Peyer's patch (tissue), 4 donors: Measurements from ENCODE around the gene NRIP1. TPM values are rescaled to one million over a fixed set of nuclear protein-coding genes. Genes with fewer than 3 reads are reported as not detected.

Experiments
- DNase-seq, 3 donors: peaks; one replicate each; pipeline ENCODE4 v3.0.0-alpha.2; 2017 to 2019
- H3K27ac ChIP-seq, 4 donors: fragments of 200-600 bp; sonication (generic); one replicate each; pipeline ENCODE4 v1.5.1; 2016 to 2019
- H3K27me3 ChIP-seq, 2 donors: fragments of 200-600 bp; sonication (generic); one replicate each; pipeline ENCODE4 v1.5.1; 2019
- H3K36me3 ChIP-seq, 3 donors: fragments of 200-600 bp; sonication (generic); one replicate each; pipeline ENCODE4 v1.5.1; 2016 to 2019
- H3K4me1 ChIP-seq, 4 donors: fragments of 200-600 bp; sonication (generic); one replicate each; pipeline ENCODE4 v1.5.1; 2016 to 2019
- H3K4me3 ChIP-seq, 4 donors: fragments of 200-600 bp; sonication (generic); 1 replicate in 3 of 4; 2 replicates in 1 of 4; pipeline ENCODE4 v1.5.1; 2016 to 2019; ENCODE audit warnings: mild to moderate bottlenecking in 1 of 4
- H3K9me3 ChIP-seq, 4 donors: fragments of 200-600 bp; sonication (generic); one replicate each; pipeline ENCODE4 v1.5.1; 2016 to 2019; ENCODE audit warnings: mild to moderate bottlenecking in 1 of 4
- POLR2A ChIP-seq, 2 donors: fragments of 450-650 bp; IDR thresholded peaks; one replicate each; pipeline ENCODE4 v1.5.1; 2017; ENCODE audit warnings: antibody characterized with exemption in 2 of 2, mild to moderate bottlenecking in 2 of 2, moderate library complexity in 2 of 2
- total RNA-seq, 4 donors: library from RNA; depleted of rRNA; stranded (reverse); fragments of >200 nt; gene quantifications; one replicate each; pipeline ENCODE4 v1.1.0, GENCODE V29; 2016
- TF ChIP-seq, protein P1 (sequence below), 6 experiments: fragments of 450-650 bp in 4 of 6; fragments of 200-600 bp in 2 of 6; sonication (generic) in 1 of 6; IDR thresholded peaks; one replicate each; pipeline ENCODE4 v1.5.1; 2017 to 2019; ENCODE audit warnings: antibody characterized with exemption in 6 of 6, mild to moderate bottlenecking in 3 of 6, moderate library complexity in 1 of 6

NRIP1 gene
- total RNA-seq, 4 donors from 2014 or later: 37.4 to 72.9 (median 53.6) TPM

DNA sequence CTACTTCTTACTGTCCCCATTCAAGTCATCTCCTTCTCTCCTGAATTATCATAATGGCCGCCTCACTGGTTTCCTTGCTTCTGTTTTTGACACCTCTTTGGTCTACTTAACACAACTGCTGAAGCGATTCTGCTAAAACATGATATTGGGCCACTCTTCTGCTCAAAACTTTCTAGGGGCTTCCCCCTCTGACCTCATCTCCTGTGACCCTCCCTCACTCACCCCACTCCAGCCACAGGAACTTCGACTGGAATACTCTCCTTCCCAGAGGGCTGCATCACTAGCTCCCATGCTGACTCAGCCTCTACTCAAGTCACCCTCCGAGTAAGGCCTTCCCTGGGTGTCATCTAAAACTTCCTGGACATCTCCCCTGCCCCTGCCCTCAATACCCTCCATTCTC is 35.7 kb downstream of the NRIP1 start:
- no peak for TF ChIP-seq POLR2A (IDR thresholded peaks at IDR 0.05)
- TF ChIP-seq, protein P1, sequence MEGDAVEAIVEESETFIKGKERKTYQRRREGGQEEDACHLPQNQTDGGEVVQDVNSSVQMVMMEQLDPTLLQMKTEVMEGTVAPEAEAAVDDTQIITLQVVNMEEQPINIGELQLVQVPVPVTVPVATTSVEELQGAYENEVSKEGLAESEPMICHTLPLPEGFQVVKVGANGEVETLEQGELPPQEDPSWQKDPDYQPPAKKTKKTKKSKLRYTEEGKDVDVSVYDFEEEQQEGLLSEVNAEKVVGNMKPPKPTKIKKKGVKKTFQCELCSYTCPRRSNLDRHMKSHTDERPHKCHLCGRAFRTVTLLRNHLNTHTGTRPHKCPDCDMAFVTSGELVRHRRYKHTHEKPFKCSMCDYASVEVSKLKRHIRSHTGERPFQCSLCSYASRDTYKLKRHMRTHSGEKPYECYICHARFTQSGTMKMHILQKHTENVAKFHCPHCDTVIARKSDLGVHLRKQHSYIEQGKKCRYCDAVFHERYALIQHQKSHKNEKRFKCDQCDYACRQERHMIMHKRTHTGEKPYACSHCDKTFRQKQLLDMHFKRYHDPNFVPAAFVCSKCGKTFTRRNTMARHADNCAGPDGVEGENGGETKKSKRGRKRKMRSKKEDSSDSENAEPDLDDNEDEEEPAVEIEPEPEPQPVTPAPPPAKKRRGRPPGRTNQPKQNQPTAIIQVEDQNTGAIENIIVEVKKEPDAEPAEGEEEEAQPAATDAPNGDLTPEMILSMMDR (IDR thresholded peaks at IDR 0.05): no peak

DNA sequence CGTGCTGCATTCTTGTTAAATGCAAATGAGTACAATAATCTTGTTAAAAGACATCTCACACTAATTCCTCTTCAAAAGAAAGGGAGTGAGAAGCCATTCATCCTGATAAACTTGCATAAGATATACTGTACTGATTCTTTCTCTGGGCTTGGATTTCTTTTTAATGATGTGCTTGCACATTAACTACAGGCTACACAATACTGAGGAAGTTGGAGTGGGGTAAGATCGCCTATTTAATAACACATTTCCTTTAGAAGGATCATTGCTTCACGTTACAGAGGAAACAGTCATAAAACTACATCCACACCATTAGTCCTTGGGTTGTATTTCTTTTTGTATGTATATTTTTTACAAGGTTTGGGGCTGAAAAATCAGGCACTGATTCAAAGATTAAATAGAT is 36.6 kb downstream of the NRIP1 start:
- no peaks in the 10 kb centered on the region for H3K27me3 ChIP-seq
- no peak overlapping the region for H3K27ac ChIP-seq
- no peaks in the 10 kb centered on the region for H3K4me1 ChIP-seq
- H3K36me3 ChIP-seq: no peaks in the 10 kb centered on the region
- H3K4me3 ChIP-seq: no peak overlapping the region
- H3K9me3 ChIP-seq: no peaks in the 10 kb centered on the region
- TF ChIP-seq, protein P1 (IDR thresholded peaks at IDR 0.05): no peak
- no peak for TF ChIP-seq POLR2A (IDR thresholded peaks at IDR 0.05)
- DNase-seq: no peak

More for the DNA sequence above, 35.7 kb downstream of the NRIP1 start:
- Histone ChIP-seq H3K4me1 (peaks cover 0 to 1% (median 0%) of the 10 kb centered on the region in 4 donors), H3K27me3 (no peaks in the 10 kb centered on the region), H3K4me3 (no peak overlapping the region), H3K9me3 (no peaks in the 10 kb centered on the region), H3K27ac (no peak overlapping the region), H3K36me3 (no peaks in the 10 kb centered on the region)
- DNase-seq: no peak

DNA sequence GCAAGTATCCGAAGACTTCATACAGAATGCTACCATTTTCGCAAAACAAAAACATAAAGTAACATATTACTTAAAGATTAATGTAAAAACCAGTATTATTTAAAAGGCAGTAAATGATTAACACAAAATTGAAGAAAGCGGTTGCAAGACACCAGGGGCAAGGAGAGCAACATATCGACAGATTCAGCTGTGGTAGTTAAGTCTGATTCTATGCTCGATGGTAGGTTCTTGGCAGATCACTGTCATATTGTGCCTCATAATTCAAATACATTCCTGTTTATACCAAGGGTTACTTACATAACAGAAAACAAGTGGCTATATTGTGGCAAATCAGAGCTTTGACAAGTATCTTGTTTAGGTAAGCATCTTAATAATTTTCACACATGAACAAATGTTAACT is 37.7 kb downstream of the NRIP1 start:
- DNase-seq: no peak
- Histone ChIP-seq H3K9me3 (no peaks in the 10 kb centered on the region), H3K27me3 (no peaks in the 10 kb centered on the region), H3K36me3 (no peaks in the 10 kb centered on the region), H3K27ac (no peak overlapping the region), H3K4me3 (no peak overlapping the region), H3K4me1 (no peaks in the 10 kb centered on the region)
- no peak for TF ChIP-seq POLR2A (IDR thresholded peaks at IDR 0.05)
- TF ChIP-seq, protein P1 (IDR thresholded peaks at IDR 0.05): no peak

DNA sequence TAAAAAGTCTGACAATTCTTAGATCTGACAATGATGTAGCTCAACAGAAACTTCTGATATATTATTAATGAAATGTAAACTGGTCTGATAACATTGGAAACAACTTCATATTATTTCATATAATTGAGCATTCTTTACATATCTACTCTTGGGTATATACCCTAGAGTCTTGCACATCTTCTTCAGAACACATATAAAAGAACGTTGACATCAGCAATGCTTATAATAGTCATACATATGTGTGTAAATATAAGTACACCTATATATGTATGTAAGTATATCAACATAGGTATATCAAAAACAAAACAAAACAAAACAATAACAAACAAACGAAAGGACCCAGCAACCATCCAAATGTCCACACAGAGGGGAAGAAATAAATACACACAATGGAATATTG is 38.4 kb downstream of the NRIP1 start:
- no peak for DNase-seq
- Histone ChIP-seq H3K36me3 (no peaks in the 10 kb centered on the region), H3K4me3 (no peak overlapping the region), H3K27me3 (no peaks in the 10 kb centered on the region), H3K9me3 (no peaks in the 10 kb centered on the region), H3K4me1 (no peaks in the 10 kb centered on the region), H3K27ac (no peak overlapping the region)
- no peak for TF ChIP-seq POLR2A (IDR thresholded peaks at IDR 0.05)
- TF ChIP-seq, protein P1 (IDR thresholded peaks at IDR 0.05): no peak

DNA sequence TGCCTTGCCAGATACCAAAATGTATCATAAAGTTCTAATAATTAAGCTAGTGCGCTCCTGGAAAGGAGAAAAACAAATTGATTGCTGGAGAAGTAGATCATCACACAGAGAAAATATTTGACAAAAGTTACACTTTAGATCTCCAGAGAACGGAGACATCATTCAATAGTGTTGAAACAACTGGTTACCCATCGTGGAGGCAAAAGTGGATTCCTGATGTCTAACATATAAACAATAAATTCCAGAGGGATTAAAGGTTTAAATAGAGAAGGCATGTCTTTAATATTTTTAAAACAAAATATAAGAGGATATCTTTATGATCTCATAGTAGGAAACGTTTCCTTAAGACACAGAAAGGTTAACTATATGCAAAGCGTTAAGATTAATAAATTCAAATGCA is 41.0 kb downstream of the NRIP1 start:
- Histone ChIP-seq H3K4me1 (peaks cover 0 to under 1% (median 0%) of the 10 kb centered on the region in 4 donors), H3K36me3 (no peaks in the 10 kb centered on the region), H3K9me3 (no peaks in the 10 kb centered on the region), H3K27me3 (no peaks in the 10 kb centered on the region), H3K27ac (no peak overlapping the region), H3K4me3 (no peak overlapping the region)
- DNase-seq: no peak
- no peak for TF ChIP-seq POLR2A (IDR thresholded peaks at IDR 0.05)
- TF ChIP-seq, protein P1 (IDR thresholded peaks at IDR 0.05): no peak
